Measurements from ENCODE around the gene PSMD10.

- TF ChIP-seq GTF2F1 (IDR thresholded peaks at IDR 0.05; ENCODE audit: borderline replicate concordance, low read depth, low read length) (no peak), HDAC2 (IDR thresholded peaks at IDR 0.05; ENCODE audit: borderline replicate concordance in 1 of 2, low read depth in 2 of 2, low read length in 2 of 2) (no peak), CTCF (IDR thresholded peaks at IDR 0.05; ENCODE audit: control extremely low read depth in 1 of 3, insufficient read depth in 1 of 3, low read depth in 1 of 3, low read length in 3 of 3) (no peak), EZH2 (IDR thresholded peaks at IDR 0.05; ENCODE audit: low read depth, low read length, severe bottlenecking) (no peak), SUZ12 (IDR thresholded peaks at IDR 0.05; ENCODE audit: low read length) (no peak), CHD1 (IDR thresholded peaks at IDR 0.05; ENCODE audit: low read depth, low read length) (no peak), USF2 (IDR thresholded peaks at IDR 0.05; ENCODE audit: low read length) (no peak), EP300 (IDR thresholded peaks at IDR 0.05; ENCODE audit: borderline replicate concordance in 1 of 2, low read depth in 2 of 2, low read length in 2 of 2) (no peak), POLR2AphosphoS5 (IDR thresholded peaks at IDR 0.05; ENCODE audit: low read depth, low read length) (no peak), GABPA (IDR thresholded peaks at IDR 0.05; ENCODE audit: borderline replicate concordance, insufficient read depth, low read length) (no peak)
These were observed 19.8 kb downstream of the PSMD10 start for GRCh38 chrX:108071578-108071977.
